GM23248 (cell line): ENCODE results near the gene OR6B3.

Experiments used
- EZH2 ChIP-seq: fragments of 200-600 bp; sonication (generic); IDR thresholded peaks from 2 replicates; pipeline ENCODE4 v1.6.1; 2018; ENCODE audit warnings: antibody characterized with exemption, mild to moderate bottlenecking; ENCODE audit not compliant: insufficient read depth, poor library complexity, severe bottlenecking
- EZH2phosphoT487 ChIP-seq: fragments of 200-600 bp; sonication (generic); IDR thresholded peaks from 2 replicates; pipeline ENCODE4 v1.6.1; 2018; ENCODE audit warnings: antibody characterized with exemption, moderate library complexity, mild to moderate bottlenecking, low read depth; ENCODE audit not compliant: insufficient read depth

GRCh38 chr2:240089306-240089705, 36.0 kb upstream of the OR6B3 start:
- TF ChIP-seq EZH2phosphoT487 (no peak), EZH2 (no peak)
